AG04449 (cell line): ENCODE data around the gene PIGU.

Experiments
- CTCF ChIA-PET: fragments of 350-600 bp; formaldehyde crosslinking; extraction: SDS; loops from one replicate; lab custom pipeline; 2021; ENCODE audit warnings: antibody characterized with exemption; lab: Yijun Ruan, JAX
- POLR2A ChIA-PET: fragments of 400-600, 350-600 bp; formaldehyde crosslinking; extraction: SDS; loops from one replicate; lab custom pipeline; 2020; ENCODE audit warnings: antibody characterized with exemption, inconsistent platforms; lab: Yijun Ruan, JAX
- DNase-seq: peaks from one replicate; pipeline ENCODE4 v3.0.0-alpha.2; 2010; ENCODE audit warnings: low read depth, low spot score
- H3K4me3 ChIP-seq: 2 replicates; pipeline ENCODE4 v1.5.1; 2011; ENCODE audit warnings: low read depth, mild to moderate bottlenecking, control low read depth, low read length
- TF ChIP-seq, protein P1 (sequence below): IDR thresholded peaks from one replicate; pipeline ENCODE4 v1.5.1; 2011; ENCODE audit warnings: mild to moderate bottlenecking, moderate library complexity, low read length, control low read depth, inconsistent platforms; ENCODE audit not compliant: insufficient read depth; ENCODE audit errors: missing control alignments

The PIGU gene

DNA sequence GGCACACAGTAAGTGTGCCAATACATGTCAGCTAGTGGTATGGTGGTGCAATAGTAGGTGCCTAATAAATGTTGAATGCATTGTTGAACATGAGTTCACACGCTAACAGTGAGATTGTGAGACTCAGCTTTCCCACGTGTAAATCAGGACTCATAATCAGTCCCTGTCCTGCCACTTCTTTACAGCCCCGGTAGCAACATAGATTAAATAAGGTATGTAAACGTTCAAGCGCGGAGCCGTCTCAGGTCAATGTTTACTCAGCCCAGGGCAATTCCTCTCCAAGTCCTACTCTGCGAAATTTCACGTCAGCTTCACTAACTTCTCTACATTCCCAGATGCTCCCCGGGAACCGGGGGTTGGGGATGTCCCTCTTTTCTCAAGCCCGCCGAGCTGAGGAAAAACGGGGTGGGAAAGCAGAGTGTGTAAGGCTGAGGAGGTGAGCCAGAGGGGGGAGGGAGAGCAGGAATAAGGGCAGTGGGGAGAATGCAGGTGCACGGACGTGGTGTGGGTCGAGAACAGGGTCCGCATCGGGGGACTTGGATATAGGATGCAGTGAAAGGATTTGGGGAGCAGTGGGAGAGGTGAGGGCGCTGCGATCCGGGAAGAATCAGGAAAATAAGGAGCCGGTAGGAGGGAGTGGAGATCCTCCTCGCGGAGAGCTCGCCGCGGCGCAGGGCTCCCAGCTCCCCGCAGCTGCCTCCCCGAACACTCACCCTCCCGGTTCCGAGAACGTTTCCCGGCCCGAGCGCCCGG, 26.7 kb upstream of the PIGU start:
- no peak for DNase-seq
- ChIA-PET POLR2A (interaction anchor here (0.6 to 1.6 kb wide), 3 partner anchors 34 to 332 kb away, joined by 3 to 5 read pairs (median 3); partner anchors contain the start of gene MAP1LC3A), CTCF (interaction anchor here (1.7 to 7.2 kb wide), 3 partner anchors 9 to 392 kb away, joined by 4 to 32 read pairs (median 17); no protein-coding TSS in a partner anchor)
- TF ChIP-seq, protein P1, sequence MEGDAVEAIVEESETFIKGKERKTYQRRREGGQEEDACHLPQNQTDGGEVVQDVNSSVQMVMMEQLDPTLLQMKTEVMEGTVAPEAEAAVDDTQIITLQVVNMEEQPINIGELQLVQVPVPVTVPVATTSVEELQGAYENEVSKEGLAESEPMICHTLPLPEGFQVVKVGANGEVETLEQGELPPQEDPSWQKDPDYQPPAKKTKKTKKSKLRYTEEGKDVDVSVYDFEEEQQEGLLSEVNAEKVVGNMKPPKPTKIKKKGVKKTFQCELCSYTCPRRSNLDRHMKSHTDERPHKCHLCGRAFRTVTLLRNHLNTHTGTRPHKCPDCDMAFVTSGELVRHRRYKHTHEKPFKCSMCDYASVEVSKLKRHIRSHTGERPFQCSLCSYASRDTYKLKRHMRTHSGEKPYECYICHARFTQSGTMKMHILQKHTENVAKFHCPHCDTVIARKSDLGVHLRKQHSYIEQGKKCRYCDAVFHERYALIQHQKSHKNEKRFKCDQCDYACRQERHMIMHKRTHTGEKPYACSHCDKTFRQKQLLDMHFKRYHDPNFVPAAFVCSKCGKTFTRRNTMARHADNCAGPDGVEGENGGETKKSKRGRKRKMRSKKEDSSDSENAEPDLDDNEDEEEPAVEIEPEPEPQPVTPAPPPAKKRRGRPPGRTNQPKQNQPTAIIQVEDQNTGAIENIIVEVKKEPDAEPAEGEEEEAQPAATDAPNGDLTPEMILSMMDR: no peak
- peak overlapping the region; percentile 81 for H3K4me3 ChIP-seq

DNA sequence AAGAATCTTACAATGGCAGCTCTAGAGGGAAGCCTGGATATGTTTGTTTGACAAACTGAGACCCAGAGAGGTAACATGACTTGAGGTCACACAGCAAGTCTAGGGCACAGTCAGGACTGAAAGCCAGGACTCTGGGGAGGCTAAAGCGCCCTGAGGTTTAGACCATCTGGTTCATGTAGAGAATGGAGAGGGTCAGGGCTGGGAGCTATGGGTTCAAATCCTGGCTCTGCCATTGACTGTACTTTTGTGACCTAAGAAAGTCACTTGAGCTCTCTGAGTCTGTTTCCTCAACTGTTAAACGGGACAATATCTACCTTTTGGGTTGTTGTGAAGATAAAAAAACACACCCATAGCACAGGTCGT, 26.1 kb upstream of the PIGU start:
- no peak for DNase-seq
- ChIA-PET POLR2A (interaction anchor here (1.1 to 1.6 kb wide), 2 partner anchors 144 to 331 kb away, joined by 3 to 5 read pairs; partner anchors contain the start of gene MAP1LC3A), CTCF (interaction anchor here (7.2 kb wide), 1 partner anchor 391 kb away, joined by 32 read pairs; no protein-coding TSS in a partner anchor)
- H3K4me3 ChIP-seq: peak overlapping the region; percentile 81; the same call in 1 of the 2 replicates
- TF ChIP-seq, protein P1: no peak

DNA sequence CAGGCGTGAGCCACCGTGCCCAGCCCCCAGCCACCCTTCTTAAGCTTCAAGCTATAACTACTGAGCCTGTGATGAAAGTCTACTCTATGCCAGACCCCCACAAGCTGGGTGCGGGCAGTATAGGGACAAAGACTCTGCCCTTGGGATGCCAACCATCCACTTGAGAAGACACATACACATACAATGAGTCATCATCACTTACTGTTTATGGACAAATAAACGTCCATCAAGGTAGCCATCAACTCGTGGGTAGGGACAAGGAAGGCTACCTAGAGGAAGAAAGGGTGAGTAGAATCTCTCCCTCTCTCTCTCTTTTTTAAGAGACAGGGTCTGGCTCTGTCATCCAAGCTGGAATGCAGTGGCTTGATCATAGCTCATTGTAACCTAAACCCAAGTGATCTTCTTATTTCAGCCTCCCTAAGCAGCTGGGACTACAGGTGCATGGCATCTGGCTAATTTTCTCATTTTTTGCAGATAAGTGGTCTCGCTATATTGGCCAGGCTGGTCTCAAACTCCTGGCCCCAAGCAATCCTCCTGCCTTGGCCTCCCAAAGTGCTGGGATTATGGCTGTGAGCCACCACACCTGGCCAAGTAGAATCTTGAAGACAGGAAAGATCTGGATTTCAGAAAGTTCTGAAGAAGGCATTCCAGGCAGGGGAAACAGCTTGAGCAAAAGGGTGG, 24.7 kb upstream of the PIGU start:
- ChIA-PET POLR2A (no interaction called here), CTCF (no interaction called here)
- H3K4me3 ChIP-seq: no peak overlapping the region
- DNase-seq: no peak
- TF ChIP-seq, protein P1: no peak

DNA sequence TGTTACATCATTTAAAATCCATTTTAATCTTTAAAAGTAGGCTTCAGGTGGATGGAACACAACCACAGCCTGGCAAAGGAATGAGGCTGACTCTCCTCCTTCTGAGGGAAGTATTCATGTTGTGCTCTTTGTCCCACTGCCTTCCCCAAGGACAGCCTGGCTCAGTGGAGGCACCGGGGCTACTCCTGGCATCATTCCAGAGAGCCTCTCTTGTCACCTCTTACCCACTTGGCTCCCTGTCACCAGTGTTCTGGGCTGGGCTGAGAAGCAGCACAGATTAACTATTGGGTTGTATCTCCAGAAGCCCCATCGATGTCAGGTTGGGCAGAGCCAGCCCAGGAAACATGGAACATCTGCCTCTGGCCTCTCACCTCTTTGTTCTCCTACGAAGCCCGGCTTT, 16.5 kb upstream of the PIGU start:
- no peak overlapping the region for H3K4me3 ChIP-seq
- POLR2A ChIA-PET: no interaction called here
- DNase-seq: no peak
- TF ChIP-seq, protein P1: no peak
- CTCF ChIA-PET: no interaction called here

DNA sequence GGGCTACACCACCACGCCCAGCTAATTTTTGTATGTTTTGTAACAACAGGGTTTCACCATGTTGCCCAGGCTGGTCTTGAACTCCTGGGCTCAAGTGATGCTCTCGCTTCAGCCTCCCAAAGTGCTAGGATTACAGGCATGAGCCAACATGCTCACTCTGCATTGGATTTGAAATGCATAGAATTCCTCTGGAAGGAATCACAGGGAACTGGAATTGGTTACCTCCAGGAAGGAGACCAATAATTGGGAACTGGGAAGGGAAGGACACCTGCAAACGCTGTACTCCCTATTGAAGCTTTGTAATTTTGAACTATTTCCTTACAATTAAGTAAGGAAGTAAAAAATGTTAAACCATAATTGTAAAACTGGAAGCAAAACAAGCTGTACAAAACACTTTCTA, 14.9 kb upstream of the PIGU start:
- CTCF ChIA-PET: interaction anchor here (0.9 kb wide), 1 partner anchor 14 kb away, joined by 3 read pairs; no protein-coding TSS in a partner anchor
- POLR2A ChIA-PET: no interaction called here
- TF ChIP-seq, protein P1: no peak
- DNase-seq: no peak
- H3K4me3 ChIP-seq: no peak overlapping the region

DNA sequence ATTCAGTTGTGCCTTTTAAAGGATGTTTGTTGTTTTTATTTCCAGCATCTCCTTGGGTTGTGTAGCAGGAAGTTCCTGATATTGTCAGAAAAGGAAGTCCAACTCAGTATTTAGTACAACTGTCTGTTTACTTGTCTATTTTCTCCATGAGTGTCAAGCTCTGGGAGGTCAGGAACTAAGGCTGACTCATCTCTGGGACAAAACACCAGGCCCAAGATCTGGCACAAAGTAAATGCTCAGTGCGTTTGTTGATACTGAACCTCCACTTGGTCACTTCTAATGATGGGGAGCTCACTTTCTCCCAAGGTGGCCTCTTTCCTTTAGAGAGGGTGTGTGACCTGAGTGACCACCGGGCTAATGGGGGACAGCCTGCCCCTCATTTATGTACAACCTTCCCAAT, 12.6 kb upstream of the PIGU start:
- no peak for DNase-seq
- ChIA-PET POLR2A (no interaction called here), CTCF (interaction anchor here (0.9 kb wide), 1 partner anchor 9 kb away, joined by 3 read pairs; no protein-coding TSS in a partner anchor)
- TF ChIP-seq, protein P1: no peak
- H3K4me3 ChIP-seq: no peak overlapping the region
